ENCODE data around the gene TEX19.

The TEX19 gene

DNA sequence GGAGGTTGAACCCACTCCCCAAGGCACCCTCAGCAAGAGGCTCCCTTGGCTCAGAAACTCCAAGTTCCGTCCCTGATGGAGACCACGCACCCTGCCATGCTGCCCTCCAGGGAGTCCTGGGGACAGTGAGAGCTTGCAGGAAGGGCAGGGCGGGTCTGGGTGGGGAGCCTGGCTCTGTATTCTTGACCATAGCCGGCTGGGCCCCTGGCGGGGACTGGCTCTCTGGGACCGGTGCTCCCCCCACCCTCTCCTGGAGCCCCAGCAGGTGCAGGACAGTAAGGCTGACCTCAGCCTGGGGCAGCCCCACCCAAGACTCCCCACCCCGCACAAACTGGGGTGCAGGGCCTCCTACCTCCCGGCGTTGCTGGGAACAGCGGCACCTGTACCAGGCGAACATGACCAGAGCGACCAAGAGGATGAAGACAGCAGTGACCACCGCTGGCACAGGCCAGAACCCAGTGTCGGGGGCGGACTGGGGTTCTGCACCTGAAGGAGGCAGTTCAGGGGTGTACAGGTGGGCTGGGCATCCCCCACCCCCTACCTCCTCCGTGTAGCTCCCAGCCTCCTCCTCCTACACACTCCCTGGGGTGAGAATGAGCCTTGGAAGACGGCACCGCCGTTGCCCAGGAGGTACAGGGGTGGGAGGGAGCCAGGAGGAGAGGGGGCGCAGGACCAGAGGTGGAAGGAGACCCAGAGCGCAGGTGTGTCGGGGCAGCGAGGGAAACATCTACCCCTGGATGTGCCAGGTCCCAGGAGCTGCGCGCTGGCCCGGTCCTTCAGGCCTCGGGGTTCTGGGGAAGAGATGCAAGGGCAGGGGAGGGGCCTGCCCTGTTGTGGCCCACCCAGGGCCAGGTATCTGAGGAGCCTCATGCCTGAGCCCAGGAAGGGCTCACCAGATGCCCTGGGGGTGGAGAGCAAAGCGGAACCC is 36.3 kb upstream of the TEX19 start:
- FAIRE-seq = no peak

DNA sequence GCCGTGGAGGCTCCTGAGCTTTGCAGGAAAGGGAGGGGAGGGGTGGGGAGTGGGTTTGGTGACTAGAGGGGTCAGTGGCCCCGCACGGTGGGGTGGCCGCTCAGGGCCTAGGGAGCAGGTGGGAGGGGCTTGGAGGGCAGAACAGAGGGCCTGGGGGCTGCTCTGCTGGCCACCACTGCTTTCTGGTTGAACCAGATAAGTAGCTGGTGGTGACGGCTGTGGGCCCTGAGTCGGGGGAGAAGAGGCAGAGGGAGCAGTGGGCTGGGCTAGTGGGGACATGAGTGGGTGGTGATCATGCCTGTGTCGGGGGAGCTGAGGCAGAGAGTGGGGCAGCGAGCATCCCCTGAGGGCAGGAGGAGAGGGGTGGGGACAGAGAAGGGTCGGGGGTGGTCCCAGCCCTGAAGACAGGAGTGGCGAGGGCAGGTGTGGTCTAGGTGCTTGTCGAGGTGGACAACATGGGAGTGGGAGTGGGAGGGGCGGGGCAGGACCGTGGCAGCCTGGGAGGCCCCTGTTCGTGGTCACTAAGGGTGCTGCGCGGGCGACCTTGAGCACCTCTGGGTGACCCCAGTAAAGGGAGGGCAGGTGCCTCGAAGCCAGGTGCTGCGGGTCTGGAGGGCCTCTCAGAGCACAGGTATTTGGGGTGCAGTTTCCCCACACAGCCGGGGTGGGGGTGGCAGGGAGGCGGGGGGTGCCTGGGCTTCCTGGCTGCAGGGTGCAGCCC is 35.4 kb upstream of the TEX19 start:
- no peak for FAIRE-seq

DNA sequence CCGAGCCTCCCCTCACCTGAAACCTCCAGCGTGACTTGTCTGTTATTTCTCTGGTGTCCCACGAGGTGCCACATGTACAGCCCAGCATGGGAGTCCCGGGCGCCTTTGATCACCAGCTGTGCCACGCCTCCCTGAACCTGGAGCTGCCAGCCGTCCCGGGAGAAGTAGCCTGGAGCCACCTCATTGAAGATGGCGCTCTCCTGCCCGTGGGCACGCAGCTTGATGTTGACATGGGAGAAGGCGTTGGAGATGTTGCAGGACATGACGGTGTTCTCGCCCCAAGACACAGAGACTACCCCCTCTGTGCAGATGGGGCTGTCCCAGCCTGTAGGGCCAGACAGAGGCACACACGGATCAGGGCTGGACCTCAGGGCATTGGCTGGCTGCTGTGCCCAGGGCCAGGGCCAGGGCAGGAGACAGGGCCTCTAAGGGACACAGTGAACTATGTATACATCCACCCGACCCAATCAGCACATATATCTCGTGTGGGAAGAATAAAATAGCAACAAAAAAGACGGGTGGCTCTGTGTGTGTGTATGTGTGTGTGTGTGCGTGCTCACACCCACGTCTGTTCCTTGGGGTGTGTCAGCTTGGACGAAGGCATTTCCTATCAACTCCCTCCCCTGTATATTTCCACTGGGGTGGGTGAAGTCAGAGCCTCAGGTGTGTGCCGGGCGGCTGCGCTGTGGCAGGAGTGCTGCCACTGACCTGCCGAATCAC is 34.3 kb upstream of the TEX19 start:
- no peak for FAIRE-seq

DNA sequence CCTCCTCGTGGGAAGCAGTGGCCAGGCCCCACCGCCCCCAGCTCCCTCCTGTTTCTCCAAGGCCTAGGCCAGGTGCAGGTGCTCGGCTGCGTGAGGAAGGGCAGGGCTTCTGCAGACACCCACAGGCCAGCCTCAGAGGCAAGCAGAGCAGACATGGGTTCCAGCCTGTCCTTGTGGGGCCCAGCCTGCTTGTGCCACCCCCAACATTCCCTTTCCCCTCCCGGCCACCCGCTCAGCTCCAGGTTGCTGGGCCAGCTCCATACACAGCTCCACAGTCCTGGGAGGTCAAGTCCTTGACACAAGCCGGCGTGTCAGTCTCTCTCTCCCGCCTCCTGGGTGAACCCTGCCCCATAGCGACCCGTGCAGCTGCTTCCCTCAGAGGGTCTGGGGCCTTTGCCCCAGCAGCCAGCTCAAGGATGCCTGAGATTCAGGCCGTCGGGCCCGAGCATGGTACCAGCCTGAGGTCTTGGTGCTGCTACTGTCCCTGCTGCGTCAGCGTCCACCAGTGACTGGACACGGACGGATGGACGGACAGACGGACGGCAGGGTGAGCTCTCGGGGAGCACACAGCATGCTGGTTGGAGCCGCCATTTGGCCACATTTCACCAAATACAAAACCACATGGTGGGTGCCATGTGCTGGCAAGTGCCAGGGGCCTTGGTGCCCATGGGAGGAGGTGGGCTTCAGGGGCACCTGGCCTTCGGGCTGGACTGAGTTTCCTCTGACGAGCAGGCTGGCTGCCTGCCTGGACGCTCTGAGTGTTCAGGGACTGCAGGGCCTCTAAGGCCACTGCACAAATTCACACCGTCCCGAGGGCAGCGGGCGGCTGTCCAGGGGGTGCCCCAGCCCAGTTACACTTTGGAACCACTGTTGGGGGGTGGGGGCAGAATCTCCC is 33.5 kb upstream of the TEX19 start:
- no peak for FAIRE-seq

GRCh38 chr17:82327289-82327688 is 31.8 kb upstream of the TEX19 start:
- FAIRE-seq = no peak

- no peak for FAIRE-seq
These were observed 31.3 kb upstream of the TEX19 start for GRCh38 chr17:82327757-82328140.

DNA sequence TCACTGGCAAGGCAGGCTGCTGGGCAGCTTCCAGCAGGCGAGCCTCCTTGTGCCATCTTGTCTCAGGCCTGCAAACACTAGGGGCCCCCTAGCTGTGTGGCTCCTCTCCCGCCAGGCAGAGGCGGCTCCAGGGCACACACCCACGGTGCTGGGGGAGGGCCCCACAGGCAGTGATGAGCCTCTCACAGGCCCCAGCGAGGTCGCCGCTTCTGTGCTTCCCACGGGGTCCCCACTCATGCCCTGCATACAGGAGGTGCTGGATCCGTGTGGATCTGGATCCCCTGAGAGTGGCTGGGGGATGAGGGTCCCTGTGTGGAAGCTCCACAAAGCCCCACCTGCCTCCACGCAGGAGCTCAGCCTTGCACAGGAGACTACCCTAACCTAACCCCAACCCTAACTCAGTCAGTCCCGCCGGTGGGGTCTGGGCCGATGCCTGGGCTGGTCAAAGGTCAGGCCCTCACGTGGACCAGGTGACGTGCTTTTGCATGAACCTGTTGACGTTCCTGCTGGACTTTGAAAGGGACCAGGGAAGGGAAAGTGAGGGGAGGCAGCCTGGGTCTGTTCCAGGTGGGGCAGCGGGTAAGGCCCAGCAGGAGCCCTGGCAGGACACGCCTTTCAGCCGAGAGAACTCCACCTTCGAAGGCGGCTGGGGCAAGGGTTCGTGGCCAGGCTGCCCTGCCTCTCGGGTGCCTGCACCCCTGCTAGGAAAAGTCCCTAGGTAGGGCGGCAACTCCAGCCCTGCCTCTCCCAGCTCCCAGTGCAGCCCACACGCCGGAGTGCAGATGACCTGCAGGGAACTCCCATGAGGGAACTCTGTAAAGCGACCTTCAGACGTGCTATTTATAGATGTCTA is 30.7 kb upstream of the TEX19 start:
- FAIRE-seq = no peak

DNA sequence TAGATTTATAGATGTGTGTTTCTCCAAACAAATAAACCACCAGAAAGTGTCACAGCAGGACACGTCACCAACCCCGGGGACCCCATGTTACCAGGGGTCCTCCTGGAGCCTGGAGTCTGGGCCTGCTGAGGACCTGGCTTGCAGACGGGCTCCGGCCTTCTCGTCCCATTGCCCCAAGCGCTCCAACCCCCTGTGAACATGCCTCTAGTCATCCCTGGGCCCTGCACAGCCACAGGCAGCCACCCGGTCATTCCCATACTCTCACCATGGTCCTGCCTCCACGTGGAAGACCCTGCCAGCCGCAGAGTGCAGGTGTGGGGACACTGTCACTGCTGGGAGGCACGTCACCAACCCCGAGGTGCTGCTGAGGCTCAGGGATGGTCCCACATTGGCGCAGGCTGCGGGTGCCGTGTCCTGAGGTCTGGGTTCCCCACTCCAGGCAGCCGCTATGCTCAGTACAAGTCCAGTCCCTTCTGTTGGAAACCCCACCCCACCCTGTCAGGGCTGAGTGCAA is 30.0 kb upstream of the TEX19 start:
- FAIRE-seq = no peak

DNA sequence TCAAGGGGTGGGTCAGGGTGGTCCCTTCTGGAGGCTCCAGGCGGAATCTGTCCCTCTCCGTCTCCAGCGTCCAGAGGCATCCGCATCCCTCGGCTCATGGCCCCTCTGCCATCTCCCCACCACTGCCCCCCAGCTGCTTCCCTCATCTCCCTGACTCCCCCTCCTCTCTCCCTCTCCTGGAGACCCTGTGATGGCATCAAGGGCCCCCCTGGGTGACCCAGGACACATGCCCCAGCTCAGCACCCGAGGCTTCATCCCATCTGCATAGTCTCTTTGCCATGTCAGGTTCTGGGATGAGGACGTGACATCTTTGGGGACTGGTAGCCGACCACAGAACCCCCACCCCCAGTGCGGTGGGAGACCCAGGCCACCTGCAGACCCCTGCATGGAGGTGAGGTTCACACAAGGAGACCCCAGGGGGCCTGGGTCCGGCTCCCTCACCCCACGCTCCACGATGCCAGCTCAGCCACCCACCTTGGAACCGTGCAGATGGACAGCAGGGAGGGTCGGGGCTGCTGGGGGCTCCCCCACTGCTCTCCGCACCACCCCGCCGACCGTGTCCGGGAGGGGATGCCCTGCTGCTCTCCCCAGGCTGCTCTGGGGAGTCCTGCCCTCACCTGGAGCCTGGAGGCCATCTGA is 29.2 kb upstream of the TEX19 start:
- no peak for FAIRE-seq

- FAIRE-seq = no peak
These were observed 28.5 kb upstream of the TEX19 start for GRCh38 chr17:82330322-82331239.

- no peak for FAIRE-seq
These were observed 27.6 kb upstream of the TEX19 start for GRCh38 chr17:82331345-82331939.

GRCh38 chr17:82332669-82333278 is 26.3 kb upstream of the TEX19 start:
- FAIRE-seq = no peak

DNA sequence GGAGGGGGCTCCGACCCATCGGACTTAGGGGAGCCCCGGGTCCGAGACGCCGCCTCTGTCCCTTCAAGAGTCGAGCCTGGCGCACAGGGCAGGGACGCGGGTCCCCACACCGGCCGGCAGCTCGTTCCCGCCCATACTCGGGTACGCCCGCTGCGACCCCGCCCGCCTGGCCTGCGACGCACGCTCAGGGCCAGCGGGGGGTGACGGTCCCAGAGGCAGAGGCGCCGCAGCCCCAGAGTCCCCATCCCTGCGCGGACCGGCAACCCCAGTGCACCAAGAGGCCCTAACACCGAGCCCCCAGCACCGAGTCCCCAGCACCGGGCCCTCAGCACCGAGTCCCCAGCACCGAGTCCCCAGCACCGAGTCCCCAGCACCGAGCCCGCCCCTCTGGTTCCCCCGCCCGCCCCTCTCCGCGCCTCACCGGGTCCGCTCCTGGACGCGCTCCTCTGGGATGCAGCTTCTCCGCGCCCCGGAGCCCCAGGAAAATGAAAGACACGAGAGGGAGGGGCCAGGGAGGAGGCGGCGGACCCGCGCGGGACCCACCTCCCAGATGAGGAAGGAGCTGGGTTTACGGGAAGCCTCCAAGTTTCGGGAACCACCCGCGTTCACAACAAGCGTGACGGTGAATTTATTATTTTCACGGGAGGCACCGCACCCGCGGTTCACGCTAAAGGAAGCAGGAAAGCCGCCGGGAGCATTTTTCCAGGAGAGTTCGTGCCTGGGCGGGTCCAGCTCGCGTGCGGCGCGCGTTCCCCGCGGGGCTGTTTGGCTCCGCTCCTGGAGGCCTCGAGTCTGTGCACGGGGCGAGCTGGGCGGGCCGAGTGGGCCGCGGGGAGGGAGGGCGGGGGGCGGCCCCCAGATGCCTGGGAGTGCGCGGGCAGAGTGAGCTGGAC is 25.5 kb upstream of the TEX19 start, which contains the start of gene SECTM1:
Gene SECTM1, minus strand, starts transcription at position 488 of the 893 bp plus-strand sequence. CDS start 6,526 bp downstream, outside the sequence.
- FAIRE-seq = no peak

GRCh38 chr17:82334204-82334621 is 24.8 kb upstream of the TEX19 start:
- no peak for FAIRE-seq

DNA sequence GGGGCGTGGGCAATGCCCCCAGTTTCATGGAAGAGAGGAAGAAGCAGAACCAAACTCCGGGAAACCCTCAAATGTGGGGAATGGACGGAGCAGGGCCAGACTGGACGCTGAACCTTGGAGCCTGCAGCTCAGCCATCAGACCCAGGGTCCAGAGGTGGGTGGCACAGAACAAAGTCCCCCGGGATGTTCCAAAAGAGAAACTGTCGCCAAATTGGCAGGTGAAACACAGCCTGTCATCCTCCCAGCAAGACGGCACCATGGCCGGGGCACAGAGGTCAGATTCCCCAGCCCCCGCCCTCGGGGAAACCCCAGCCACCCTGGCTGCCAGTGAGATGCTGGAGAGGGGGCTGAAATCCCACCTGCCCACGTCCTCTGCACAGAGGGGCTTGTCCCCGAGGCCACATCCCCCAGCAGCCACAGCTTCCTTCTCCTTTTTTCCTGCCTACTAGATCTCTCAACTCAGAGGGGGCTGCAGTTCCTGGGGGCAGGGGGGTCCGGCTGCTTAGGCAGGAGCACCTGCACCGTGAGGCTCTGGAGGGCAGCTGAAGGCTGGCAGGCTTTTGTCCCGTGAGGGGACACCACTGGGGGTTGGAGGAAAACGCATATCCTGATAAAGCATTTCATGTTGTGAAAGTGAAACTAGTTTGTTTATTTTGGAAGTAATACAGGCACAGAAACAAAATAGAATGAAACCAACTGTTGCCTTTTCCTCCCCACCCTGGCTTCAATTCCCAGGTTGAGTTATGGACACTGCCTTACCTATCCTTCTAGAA is 24.2 kb upstream of the TEX19 start:
- FAIRE-seq = no peak

GRCh38 chr17:82338858-82339633 is 20.0 kb upstream of the TEX19 start:
- no peak for FAIRE-seq

Data from endometrium (tissue), 2 donors.